Measurements from ENCODE around the gene ANKRD13A.

Gene ANKRD13A

DNA sequence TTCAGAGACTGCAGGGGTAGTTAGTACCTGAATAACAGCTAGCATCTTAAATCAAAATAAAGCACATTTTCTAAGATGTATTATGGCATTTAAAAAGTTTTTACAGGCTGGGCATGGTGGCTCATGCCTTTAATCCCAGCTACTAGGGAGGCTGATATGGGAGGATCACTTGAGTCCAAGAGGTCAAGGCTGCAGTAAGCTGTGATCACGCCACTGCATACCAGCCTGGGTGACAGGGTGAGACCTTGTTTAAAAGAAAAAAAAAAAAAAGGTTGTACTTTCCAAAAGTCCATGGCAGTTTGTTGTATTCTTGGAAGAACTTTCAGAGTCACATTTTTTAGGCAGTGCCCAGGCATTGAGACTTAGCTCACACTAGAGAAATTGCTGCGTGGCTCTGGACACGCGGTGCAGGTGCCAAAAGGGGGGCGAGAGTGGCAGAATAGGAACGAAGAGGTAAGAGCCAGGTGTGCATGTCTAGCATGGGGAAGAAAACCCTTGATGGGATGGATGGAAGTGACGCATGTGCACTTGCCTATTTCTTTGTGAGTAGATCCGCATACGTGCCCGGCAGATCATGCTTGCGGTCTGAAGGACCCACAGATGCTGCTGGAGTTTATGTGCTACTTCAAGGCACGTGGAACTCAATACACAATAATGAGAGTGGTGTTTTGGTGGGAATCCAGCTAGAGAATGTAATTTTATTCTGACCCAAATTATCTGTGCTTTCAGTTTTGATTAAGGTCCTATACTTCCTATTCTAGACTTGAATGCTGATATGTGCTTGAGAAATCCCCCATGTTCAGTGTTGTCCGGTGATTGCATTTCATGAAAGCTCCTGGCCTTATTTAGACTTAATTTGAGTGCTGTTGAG lies 11.9 kb downstream of the ANKRD13A start:
- no peak overlapping the region for H3K4me3 ChIP-seq (ENCODE audit: low read depth, low read length)
- in situ Hi-C loops (cut with HindIII; ENCODE audit: low sequenced_read_pairs): no loop called here
- DNase-seq (ENCODE audit: low read depth, low spot score): no peak
- TF ChIP-seq, protein P1, sequence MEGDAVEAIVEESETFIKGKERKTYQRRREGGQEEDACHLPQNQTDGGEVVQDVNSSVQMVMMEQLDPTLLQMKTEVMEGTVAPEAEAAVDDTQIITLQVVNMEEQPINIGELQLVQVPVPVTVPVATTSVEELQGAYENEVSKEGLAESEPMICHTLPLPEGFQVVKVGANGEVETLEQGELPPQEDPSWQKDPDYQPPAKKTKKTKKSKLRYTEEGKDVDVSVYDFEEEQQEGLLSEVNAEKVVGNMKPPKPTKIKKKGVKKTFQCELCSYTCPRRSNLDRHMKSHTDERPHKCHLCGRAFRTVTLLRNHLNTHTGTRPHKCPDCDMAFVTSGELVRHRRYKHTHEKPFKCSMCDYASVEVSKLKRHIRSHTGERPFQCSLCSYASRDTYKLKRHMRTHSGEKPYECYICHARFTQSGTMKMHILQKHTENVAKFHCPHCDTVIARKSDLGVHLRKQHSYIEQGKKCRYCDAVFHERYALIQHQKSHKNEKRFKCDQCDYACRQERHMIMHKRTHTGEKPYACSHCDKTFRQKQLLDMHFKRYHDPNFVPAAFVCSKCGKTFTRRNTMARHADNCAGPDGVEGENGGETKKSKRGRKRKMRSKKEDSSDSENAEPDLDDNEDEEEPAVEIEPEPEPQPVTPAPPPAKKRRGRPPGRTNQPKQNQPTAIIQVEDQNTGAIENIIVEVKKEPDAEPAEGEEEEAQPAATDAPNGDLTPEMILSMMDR (IDR thresholded peaks at IDR 0.05; ENCODE audit: low read depth, low read length): no peak

DNA sequence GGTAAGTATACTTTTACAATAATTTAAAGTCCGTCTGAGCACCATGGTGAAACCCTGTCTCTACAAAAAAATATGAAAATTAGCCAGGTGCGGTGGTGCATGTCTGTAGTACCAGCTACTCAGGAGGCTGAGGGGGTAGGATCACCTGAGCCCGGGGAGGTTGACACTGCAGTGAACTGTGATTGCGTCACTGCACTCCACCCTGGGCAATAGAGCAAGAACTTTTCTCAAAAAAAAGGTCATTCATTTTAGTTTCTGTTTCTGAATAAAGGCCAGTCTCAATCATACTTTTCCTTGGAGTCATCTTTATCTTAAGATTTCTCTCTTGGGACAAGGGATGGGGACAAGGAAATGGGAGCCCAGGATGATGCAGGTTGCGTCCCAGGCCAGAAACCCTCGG lies 12.9 kb downstream of the ANKRD13A start:
- DNase-seq (ENCODE audit: low read depth, low spot score): no peak
- H3K4me3 ChIP-seq (ENCODE audit: low read depth, low read length): no peak overlapping the region
- TF ChIP-seq, protein P1 (IDR thresholded peaks at IDR 0.05; ENCODE audit: low read depth, low read length): no peak
- in situ Hi-C loops (cut with HindIII; ENCODE audit: low sequenced_read_pairs): no loop called here

DNA sequence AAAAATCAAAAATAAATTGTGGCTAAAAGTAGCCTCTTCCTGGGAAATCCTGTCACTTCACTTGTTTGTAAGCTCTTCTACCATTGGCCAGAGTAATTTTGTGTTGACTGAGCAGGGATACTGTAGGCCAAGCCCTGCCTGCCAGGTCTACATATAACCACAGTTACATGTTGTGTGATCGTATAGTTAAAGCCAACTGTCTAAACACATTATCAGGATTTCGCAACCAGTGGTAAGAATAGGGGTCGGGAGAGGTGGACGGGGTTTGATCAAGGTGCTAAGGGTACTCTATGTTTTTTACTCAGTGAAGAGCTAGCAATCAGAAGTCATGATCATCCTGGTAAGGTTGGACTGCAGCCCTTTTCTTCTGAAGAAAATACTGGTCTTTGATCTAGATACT lies 13.4 kb downstream of the ANKRD13A start:
- TF ChIP-seq, protein P1 (IDR thresholded peaks at IDR 0.05; ENCODE audit: low read depth, low read length): no peak
- in situ Hi-C loops (cut with HindIII; ENCODE audit: low sequenced_read_pairs): no loop called here
- DNase-seq (ENCODE audit: low read depth, low spot score): no peak
- H3K4me3 ChIP-seq (ENCODE audit: low read depth, low read length): no peak overlapping the region

DNA sequence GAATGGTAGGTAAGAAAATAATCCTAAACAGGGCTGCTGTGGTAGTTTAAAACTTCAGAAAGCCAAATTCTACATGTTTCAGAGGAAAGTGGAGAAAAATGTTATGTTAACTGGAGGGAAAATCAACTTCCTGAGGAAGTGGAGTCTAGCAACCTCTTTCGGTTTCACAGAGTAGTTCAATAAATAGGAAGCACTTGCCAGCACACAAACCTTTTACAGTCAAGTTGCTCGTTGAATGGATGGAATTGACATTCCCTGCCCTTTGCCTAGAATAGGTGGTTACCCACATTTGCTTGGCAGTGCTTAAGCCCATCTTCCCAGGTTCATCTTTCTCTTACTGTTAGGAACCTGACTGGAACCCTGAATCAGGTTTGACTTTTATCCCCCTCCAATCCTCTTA lies 15.9 kb downstream of the ANKRD13A start:
- TF ChIP-seq, protein P1 (IDR thresholded peaks at IDR 0.05; ENCODE audit: low read depth, low read length): no peak
- no peak overlapping the region for H3K4me3 ChIP-seq (ENCODE audit: low read depth, low read length)
- no peak for DNase-seq (ENCODE audit: low read depth, low spot score)
- in situ Hi-C loops (cut with HindIII; ENCODE audit: low sequenced_read_pairs): no loop called here

DNA sequence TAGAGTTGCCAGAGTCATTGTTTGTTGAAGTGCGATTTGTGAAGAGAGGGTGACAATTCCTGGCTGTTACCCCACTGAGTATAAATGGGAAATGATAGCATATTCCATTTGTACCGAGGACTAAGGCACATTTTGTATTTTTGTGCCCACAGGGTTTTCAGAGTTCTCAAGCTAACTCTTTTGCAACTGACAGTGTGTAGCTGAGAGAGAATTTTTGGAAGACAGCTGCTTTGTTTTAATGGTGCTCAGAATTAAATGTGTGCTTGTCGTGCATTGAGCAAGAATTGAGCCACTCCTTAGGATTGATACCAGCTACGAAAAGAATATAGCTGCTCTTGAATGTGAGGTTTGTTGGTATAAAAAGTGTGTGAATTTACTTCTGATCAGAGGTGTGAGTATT lies 21.7 kb downstream of the ANKRD13A start:
- DNase-seq (ENCODE audit: low read depth, low spot score): no peak
- TF ChIP-seq, protein P1 (IDR thresholded peaks at IDR 0.05; ENCODE audit: low read depth, low read length): no peak
- in situ Hi-C loops (cut with HindIII; ENCODE audit: low sequenced_read_pairs): no loop called here
- H3K4me3 ChIP-seq (ENCODE audit: low read depth, low read length): no peak overlapping the region

DNA sequence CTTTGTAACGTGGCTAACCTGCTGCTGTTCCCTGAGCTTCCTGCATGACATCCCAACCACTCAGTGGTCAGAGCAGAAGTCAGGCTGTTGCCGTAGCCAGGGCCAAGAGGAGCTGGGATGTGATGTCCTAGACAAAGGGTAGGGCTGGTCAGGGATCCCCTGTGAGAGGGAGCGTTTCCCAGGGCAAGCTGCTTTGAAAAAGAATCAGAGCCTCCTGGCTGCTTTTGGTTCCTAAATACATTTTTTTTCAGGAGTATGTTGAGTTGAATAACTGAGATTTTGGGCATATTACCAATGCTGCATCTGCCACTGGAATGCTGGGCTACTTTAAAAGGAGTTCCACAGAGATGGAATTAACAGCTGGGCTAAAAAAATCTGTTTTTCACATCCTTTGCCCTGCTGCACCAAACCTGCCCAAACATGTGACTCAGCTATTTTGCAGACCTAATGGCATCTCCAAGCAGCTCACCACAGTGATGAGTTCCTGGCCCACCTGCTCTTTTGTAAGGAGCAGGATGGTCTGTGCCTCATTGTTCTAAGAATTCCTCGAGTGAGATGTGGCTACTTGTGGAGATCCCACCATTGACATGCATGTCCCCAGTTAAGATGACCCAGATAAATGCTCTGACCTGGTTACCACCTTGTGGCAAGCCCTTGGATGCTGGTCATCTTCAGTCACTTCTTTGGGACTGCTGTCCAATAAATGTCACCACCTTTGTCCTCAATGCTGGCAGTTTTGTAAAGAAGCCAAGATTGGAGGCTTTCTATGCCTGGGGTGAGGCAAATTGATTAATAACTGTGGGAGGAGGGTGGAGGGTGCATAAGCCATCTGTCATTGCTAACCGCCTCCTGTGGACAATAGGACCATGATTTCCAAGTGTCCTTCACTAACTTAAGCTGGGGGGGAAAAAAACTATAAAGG lies 24.1 kb downstream of the ANKRD13A start:
- TF ChIP-seq, protein P1 (IDR thresholded peaks at IDR 0.05; ENCODE audit: low read depth, low read length): no peak
- peak; percentile 69 for DNase-seq (ENCODE audit: low read depth, low spot score)
- in situ Hi-C loops (cut with HindIII; ENCODE audit: low sequenced_read_pairs): no loop called here
- no peak overlapping the region for H3K4me3 ChIP-seq (ENCODE audit: low read depth, low read length)

Data from astrocyte of the spinal cord (primary cell).